GM23248 (cell line): ENCODE measurements around the gene HSF2.

Experiments
- EZH2 ChIP-seq: fragments of 200-600 bp; sonication (generic); IDR thresholded peaks from 2 replicates; pipeline ENCODE4 v1.6.1; 2018; ENCODE audit warnings: antibody characterized with exemption, mild to moderate bottlenecking; ENCODE audit not compliant: insufficient read depth, poor library complexity, severe bottlenecking
- EZH2phosphoT487 ChIP-seq: fragments of 200-600 bp; sonication (generic); IDR thresholded peaks from 2 replicates; pipeline ENCODE4 v1.6.1; 2018; ENCODE audit warnings: antibody characterized with exemption, moderate library complexity, mild to moderate bottlenecking, low read depth; ENCODE audit not compliant: insufficient read depth

DNA sequence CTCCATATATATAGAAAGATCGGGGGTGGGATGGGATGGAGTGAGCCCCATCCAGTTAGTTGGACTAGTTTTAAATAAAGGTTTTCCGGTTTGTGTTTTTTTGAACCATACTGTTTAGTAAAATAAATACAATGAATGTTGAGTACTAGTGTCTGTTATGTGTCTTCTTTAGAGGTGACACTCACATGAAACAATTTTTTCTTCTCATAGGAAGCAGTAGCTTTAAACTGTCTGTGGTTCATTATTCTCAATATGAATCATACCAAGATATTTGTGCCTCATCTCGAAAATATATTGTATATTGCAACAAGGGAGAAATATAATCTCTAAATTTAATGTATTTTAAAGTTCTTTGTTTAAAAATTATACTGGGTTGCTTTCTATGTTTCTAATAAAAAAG lies 33.4 kb downstream of the HSF2 start:
- TF ChIP-seq EZH2 (no peak), EZH2phosphoT487 (no peak)
